Heart left ventricle (tissue), 13 donors: Measurements from ENCODE around the gene OR2S2.

Experiments
- POLR2A ChIP-seq, 2 donors: fragments of 450-650 bp; IDR thresholded peaks; one replicate each; pipeline ENCODE4 v1.6.1; 2017; ENCODE audit warnings: antibody characterized with exemption in 2 of 2, mild to moderate bottlenecking in 2 of 2, moderate library complexity in 2 of 2
- TF ChIP-seq, protein P1 (sequence below), 12 donors: fragments of 200-600 bp; sonication (generic) in 4 of 12; IDR thresholded peaks; one replicate each; pipeline versions ENCODE4 v1.5.0 to v1.8.0; 2018 to 2022; ENCODE audit warnings: antibody characterized with exemption in 12 of 12, mild to moderate bottlenecking in 5 of 12
- donor health status: ischemic (EF 13 %, LVEDD 7.1; RV severe dilation, severe dysfunction).
- donor health status: DM: no; HTN: yes; CAD: no.
- donor health status: DM: no; HTN: no; CAD: no.
- donor health status: ischemic (EF 25% LVEDD 6.9; RV normal size, moderate dysfunction).
- donor health status: ischemic (EF 25% LVEDD 5.7; RV mildly dilated, moderate dysfunction).
- donor health status: ischemic (EF 35%, LVEDD 5.7; RV mildly dilated, moderate dysfunction).
- donor health status: nonischemic (EF 11% LVEDD 7.7; RV severe dilation, severe dysfunction).
- donor health status: DM: yes; HTN: yes; CAD: no.
- donor health status: PGD.
- donor health status: ischemic (EF 29% LVEDD 5.4; RV normal size, mild dysfunction).
- donor health status: nonischemic (EF 23%, LVEDD 6.1; RV moderate dilation, normal function).

DNA sequence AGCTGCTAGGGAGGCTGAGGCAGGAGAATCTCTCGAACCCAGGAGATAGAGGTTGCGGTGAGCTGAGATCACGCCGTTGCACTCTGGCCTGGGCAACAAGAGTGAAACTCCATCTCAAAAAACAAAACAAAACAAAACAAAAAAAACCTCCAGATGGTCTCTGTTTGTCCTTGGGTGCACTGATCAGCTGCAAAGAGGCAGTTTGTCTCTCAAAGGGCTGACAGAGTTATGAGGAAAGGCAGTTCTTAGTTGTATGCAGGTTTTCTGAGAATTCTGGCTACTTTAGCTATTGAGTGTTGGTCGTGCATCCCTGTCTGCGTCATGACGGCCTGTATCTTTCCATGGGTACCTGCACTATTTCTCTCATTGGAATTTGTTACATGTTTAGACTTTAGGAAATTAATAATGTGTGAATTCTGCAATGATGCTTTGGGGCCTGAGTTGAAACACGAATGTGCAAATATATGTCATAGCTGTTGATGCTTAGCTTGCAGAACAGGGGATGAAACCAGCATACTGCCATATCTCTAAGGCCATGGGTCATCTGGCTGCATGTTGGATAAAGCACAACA lies 18.2 kb downstream of the OR2S2 start:
- TF ChIP-seq, protein P1, sequence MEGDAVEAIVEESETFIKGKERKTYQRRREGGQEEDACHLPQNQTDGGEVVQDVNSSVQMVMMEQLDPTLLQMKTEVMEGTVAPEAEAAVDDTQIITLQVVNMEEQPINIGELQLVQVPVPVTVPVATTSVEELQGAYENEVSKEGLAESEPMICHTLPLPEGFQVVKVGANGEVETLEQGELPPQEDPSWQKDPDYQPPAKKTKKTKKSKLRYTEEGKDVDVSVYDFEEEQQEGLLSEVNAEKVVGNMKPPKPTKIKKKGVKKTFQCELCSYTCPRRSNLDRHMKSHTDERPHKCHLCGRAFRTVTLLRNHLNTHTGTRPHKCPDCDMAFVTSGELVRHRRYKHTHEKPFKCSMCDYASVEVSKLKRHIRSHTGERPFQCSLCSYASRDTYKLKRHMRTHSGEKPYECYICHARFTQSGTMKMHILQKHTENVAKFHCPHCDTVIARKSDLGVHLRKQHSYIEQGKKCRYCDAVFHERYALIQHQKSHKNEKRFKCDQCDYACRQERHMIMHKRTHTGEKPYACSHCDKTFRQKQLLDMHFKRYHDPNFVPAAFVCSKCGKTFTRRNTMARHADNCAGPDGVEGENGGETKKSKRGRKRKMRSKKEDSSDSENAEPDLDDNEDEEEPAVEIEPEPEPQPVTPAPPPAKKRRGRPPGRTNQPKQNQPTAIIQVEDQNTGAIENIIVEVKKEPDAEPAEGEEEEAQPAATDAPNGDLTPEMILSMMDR (IDR thresholded peaks at IDR 0.05) = no peak
- TF ChIP-seq POLR2A (IDR thresholded peaks at IDR 0.05) = no peak
